GM19438 (cell line): ENCODE measurements around the gene TANGO2.

Experiments used
- ATAC-seq: cut with Tn5 transposase; IDR thresholded peaks from one replicate; pipeline ENCODE4 v1.9.1; 2021; ENCODE audit warnings: low read depth; ENCODE audit not compliant: unreplicated experiment

The TANGO2 gene

DNA sequence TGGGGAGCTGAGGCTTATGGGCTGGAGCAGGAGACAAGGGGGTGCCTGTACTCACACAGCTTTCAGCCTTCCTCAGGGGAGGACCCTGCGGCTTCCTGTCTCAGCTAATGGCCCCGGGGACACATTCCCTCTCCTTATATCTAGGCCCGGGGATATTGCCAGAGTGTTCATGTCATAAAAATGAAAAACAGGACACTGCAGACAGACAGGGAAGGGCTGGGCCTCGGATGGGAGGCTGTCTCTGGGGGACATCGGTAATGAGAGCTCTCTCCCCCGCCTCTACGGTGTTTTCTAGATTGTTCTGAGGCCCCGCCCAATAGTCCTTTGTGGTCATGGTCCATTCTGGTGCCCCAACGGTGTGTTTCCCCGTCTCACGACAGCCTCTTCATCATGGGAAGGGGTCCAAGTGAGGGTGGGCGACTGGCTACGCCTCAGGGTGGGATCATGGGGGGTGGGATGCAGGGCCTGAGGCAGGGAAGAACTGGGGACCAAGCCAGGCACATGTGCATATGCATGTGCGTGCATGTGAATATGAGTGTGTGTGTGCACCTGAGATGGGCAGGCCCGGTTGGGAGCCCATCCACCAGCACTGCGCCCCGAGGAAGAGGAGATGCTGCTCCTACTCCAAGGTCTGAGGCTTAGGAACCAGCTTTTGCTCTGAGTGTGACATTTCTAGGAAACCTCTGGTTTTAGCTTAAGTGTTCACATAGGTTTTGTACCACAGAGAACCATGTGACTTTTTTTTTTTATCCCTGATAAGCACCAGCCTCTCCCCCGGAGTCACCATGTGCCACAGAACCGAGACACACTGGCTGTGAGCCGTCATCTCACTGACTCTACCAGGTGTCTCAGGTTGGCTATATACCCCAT, 9.6 kb upstream of the TANGO2 start:
- ATAC-seq = no peak

DNA sequence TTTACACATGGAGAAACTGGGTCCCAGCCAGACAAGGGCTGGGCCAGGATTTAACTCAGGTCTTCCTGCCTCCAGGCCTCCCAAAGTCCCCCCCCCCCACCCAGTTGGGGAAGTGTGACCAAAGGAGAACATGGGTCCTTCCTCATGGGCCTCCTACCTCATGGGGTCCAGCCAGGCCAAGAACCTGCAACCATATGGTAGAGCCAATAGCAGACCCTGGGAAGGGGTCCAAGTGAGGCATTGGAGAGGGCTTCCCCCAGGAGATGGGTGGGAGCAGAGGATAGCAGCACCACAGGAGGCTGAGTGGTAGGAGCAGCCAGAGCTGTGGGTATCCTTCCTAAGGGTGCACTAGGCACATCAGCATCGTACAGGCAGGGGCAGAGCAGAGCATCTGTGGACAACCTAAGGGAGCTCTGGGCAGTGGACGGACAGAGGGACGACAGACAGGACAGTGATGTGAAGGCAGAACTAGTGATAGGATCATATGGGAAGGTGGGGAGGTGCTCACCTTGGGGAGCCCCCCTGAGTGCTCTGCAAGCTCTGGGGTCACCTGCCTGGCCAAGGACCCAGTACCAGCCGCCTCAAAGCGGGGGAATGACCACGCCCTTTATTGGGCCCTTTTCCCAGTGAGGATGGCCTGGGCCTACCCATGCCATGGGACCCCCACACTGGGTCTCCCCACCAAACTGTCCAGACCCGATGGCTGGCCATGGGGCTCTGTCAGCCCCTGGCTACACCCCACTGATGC, 8.7 kb upstream of the TANGO2 start:
- ATAC-seq = no peak

DNA sequence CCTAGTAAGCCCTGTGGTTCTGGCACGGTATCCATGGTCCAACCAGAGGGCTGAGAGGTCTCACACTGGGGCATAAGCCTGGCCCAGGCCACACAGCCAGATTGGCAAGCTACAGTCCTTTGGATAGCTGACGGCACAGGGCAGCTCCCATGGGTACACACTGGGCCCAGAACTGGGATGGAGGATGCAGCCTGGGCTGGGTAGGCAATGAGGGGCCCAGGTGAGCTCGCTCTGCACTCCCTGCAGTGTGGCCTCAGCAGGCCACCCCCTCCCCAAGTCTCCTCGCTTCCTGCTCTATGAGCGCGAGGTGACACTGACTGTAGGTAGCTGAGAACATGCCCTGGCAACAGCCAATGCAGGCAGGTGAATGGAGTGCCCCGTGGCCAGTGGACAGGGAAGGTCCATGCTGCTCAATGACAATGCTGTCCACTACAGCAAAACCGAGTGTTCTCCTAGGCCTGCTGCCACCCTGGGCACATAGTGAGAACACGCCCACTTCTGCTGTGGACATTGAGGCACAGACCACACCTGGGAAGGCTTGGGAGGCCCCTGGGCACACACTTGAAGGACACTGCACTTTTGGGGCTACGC, 8.1 kb upstream of the TANGO2 start:
- ATAC-seq = no peak

DNA sequence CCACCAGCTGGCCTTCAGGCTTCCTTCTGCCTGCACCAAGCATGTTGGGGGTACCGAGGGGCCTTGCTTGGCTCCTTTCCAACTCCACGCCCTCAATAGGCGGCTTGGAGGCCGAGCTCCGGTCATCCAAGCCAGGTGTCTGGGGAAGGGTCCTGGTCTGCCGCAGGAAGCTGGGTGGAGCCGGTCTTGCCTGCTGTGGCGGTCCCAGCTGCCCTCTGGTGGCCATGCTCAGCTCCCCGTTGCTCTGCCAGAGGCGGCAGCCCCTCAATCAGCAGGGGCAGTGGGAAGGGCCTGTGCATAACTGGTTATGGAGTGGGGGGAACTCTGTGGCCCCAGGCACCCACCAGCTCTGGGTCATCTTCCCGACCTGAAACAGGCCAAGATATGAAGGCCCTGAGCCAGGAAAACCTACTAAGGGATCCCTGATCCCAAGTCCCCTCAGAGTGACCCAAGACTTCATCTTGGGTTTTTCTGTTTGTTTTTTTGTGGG, 7.5 kb upstream of the TANGO2 start:
- no peak for ATAC-seq

DNA sequence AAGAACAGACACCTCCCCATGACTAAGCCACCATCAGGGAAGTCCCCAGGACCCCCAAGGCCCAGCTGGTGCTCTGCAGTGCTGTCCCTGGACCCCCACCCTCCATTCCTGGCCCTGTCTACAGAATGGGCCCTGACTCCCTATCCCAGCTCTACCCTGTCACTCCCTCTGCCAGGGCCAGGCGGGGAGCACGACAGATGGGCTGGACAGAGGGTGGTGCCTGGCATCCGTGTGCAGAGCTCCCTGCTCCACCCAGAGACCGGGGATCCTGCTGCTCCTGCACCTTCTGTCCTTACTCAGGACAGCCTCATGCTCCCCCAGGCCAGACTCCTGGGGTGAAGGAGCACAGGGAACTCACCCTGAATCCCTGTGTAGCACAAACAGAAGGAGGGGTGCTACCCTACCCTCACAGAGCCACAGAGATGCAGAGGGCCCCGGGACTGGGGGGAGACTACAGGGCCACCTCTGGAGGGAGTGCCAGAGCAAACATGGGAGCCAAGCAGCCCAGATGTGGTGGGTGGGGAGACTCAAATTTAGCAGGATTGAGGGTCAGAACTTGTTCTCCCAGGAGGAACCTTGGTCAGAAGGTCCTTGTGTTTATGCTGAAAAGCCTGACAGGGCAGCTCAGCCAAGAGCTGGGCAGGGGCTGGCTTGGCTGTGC, 6.3 kb upstream of the TANGO2 start:
- ATAC-seq = no peak

DNA sequence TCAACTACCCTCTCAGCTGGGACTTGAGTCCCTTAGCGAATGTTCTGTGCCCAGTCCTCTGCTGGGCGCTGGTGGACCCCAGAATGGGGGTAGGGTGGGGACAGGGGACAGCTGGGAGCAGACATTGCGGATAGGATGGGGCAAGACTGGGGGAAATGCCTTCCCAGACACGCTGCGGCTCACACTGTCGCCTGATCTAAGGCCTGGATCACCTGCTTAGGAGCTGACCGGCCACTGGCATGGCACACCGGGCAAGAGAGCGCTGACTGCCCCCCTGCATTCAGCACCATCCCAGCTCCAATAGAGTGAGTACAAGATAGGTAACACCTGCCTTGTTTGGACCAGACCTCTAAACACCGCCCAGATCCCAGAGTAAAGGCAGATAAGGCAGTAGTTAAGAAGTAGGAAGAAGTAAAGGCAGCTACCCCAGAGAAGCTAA, 5.7 kb upstream of the TANGO2 start:
- ATAC-seq = no peak

DNA sequence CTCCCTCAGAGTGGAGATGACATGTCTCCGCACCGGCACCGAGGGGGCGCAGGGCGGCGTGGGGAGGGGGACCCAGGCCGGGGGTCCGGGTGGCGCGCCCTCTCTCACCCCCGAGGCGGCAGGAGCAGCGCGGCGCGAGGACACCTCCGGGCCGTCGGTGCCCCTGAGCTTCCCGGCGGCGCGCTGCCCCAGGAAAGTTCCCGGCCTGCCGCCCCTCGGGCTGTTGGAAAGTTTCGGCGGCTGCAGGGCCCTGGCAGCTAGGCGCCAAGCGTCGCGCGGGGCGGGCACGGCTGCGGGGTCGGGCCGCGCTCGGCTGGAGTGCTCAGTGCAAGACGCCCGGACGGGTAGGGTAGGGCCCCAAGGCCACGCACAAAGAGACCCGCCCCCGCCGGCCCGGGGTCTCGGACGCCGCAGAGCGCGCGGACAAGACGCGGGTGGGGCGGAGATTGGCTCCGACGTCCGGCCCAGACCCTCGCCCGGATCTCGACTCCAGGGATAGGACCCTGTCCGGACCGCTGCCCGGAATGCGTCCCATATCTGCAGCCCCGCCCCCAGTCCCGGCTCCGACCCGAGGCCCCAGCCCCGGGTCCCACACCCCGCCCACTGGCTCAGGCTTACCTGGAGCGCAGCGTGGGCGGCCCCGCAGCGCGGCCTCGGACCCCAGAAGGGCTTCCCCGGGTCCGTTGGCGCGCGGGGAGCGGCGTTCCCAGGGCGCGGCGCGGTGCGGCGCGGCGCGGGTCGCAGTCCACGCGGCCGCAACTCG, 4.8 kb upstream of the TANGO2 start:
- no peak for ATAC-seq

DNA sequence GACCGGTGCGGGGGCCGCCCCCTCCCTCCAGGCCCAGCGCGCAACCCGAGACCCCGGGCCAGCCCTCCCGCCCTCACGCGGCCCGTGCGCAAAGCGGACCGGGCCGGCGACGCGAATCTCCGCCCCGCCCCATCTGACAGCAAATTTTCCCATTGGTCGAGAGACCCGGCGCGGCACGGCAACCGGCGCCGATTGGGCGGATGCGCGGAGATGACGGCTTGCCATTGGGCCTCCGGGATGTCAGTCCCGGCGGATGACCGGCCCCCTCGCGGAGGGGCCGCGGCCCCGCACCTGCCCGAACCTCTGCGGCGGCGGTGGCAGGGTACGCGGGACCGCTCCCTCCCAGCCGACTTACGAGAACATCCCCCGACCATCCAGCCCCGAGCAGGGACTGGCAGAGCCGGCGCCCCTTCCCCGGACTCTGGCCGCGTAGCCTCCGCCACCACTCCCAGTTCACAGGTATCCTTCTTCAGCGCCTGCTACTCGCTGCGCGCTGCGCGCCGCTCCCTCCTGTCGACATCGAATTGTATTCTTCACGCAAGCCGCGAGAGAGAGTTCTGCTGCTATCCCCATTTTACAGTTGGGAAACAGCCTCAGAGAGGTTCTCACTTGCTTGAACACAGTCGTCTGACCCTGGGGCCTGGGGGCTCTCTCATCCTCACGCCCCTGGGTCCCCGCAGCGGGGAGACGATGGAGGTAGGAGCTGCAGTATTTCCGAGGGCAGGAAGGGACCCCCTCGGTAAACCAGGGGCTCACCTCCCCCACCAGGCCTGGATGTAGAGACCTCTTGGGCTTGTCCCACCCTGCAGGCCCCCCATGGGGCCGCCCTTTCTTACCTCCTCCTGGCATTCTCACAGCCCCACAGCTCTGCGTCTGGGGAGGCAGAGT, 3.9 kb upstream of the TANGO2 start, which contains the start of gene ARVCF:
ARVCF (minus strand) TSS at position 90 of the 888 bp plus-strand sequence. CDS start 26,029 bp downstream, outside the sequence.
- ATAC-seq = peak; percentile 52

DNA sequence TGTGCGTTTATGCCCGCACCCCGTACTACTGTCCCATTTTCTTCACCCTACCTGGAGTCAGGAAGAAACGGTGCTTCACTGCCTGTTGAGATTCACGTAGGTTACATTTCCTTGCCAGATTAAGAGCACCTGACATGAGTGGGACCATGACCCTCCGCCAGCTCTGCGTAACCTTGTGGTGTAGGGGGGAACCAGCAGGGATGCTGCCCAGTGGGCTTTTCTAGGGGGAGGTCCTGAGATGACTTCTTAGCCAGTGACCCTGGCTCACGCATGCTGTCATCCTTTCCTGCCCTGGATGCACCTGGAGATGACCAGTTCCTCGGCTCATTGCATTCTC, 3.3 kb upstream of the TANGO2 start:
- ATAC-seq = no peak

DNA sequence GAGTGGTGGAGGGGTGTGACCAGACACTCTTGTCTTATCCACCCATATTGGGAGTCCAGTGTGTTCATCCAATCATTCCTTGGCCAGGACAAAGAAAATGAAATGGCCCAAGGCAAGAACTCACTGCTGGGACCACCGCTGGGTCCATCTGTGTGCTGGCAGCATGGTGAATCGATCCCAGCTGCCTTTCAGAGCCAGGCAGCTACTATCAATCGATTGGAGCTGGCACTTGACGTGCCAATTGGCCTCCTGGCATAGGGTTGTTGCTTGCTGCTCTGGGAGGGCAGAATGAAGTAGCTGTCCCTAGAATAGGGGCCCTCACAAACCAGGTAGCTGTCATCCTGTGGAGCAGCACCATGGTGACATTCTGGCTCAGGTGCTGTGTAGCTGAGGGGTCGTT, 2.9 kb upstream of the TANGO2 start:
- no peak for ATAC-seq

DNA sequence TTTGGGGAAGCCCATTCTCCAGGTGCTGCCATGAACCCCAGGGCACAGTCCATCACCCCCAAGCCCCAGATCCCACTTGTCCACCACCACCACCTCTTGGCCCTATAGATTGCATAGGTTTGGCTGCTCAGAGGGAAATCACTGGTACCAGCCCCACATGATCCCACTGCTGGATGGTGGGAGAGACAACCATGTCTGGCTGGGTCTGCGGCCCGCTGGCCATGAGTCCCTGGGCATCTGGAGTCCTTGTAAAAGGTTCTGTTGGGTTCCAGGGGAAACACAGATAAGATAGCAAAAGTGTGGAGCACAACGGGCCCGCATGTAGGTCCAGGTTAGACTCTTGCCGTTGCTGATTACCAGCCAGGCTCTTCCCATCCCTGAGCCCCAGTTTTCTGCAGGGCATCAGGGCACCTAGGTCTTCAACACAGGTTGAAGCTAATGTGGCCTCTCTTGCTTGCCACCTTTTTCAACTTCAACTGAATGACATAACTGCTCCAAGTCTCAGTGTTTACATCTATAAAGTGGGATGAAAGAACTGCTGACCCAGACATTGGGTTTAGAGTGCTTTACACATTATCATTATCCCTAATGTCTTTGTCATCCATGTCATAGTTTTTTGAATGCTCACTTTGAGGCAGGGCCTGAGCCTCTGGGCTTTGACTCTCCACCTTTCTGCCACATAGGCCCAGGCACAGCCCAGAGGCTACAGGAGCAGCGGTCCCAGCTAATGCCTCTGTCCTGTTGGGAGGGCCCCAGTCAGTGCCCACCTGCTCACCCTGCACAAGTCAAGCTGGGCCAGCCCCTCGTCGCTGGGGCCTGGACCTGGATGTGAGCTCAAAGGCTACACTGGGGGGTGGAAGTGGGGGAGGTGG, 1.0 kb upstream of the TANGO2 start:
- ATAC-seq = no peak

DNA sequence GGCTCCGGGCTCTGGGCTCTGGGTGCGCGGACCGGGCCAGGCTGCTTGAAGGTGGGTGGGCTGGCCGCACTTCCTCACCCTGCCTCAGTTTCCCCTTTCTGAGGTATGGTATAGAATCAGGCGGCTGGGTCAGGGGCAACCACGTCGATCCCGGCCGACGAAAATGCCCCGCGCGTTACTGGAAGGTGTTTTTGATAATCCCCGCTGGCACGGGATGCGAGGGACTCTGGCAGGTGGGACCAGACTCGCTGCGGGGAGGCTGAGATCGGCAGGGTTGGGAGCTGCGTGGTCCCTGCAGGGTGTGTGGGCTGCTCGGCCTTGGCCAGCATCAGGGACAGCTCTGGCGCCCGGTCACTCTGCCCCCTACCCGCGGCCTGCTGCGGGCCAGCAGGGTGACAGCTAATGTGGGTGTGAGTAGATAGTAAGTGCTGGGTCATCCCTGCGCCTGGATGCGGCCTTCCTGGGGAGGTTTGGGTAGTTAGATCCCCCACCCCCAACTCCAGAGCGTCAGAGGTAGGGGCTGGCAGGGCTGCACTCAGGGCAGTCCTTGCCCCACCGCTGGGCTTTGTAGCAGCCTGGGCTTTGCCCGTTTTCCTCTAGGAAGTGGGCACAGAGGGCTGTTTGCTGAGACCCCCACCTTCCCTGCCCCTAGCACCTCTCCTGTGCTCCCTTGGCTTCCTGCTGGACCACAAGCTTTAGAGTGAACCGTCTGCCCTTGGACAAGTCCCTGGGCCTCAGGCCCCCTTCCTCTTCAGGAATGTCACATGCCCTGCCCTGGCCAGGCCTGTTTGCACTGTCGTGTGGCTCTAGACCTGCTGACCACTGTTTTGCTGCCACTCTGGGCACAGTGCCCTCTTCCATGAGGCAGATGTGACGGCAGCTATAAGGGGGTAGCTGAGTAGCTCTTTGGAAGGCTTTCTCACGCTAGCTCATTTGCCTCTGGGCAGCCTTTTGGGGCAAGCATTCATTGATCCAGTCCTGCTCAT, 579 bp downstream of the TANGO2 start:
- no peak for ATAC-seq

DNA sequence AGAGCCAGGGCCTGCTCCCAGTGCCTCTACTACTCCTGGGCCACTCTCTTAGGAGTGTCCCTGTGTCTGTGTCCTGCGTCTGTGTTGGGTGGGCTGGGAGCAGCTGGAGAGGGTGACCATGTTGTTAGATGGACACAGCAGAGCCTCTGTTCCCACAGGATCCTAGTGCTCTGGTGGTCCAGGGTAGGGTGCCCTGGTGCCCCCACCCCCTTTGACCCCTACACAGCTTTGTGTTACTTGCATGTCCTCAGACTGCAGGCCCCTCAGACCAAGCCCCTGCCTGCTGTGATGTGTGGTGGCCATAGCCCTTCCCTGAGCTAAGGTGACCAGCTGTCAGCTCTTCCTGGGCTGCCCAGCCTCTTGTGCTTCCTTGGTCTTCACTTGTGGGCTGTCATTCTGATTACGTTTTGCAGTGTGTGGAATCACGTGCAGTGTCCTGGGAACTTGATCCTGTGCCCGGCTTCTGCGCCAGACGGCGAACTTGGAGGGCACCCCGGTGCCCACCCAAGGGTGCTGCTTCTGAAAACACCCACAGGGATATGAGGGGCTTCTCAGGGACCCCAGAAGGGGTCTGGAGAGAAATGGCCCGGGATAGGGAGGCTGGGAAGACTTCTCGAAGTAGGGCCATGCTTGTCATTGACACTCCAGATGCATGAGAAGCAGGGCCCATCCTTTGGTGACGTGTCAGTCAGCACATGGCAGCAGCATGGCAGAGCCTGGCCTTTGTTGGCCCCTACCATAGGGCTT, 1.5 kb downstream of the TANGO2 start:
- no peak for ATAC-seq

DNA sequence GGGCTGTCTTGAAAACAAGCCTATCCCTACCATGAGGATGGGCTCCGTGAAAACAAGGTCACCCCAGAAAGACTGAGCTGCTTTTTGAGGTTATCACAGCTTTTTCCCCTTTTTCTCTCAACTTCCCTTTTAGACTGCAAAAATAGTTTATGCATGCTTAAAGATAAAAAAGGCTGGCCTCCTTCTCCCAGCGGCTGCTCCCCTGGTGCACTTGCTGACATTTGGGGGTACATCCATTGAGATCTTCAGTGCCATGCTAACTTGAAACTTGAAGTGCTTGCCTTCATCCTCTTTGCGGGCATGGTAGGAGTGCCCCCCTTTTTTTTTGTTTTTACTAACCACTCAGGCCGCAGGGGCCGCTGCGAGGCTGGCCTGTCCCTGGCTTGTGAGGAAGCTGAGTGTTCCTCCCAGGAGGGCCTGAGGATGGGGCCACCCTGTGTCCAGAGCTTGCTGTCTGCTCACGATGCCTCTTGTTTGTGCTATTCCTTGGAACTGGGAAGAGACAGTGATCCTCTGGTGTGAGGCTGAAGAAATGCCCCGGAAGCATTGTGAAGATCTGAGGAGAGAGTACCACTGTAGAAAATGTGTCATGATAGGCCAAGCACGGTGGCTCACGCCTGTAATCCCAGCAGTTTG, 2.2 kb downstream of the TANGO2 start:
- ATAC-seq = no peak

DNA sequence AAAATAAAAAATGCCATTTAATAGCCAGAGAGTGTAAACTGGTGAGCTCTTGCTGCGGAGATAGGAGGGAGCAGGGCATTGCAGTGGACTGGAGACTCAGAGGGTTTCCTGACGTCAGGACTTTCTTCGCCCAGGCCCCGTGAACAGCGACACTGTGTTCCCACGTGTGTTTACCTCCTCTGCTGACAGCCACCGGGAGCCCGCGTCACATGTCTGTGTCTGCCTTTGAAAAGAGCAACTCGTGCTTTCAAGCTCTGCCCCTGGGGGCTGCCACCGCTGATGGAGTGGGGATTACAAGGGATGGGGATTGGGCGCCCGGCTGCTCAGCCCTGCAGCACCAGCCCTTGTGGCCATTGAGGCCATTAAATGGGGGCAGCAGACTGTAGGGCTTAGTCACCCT, 3.3 kb downstream of the TANGO2 start:
- ATAC-seq = no peak
